K562 (cell line): Measurements from ENCODE around the gene AIG1.

Source experiments
- ATF1 ChIP-seq, 2 experiments: fragments of 450-650 bp in 1 of 2; IDR thresholded peaks; 2 replicates each; pipeline ENCODE4 v1.6.1; 2016; ENCODE audit warnings: missing compliant biosample characterization in 1 of 2, missing genetic modification characterization in 1 of 2
- BRD4 ChIP-seq: fragments of 200-600 bp; sonication (generic); IDR thresholded peaks from 2 replicates; pipeline ENCODE4 v1.6.1; 2017; ENCODE audit warnings: inconsistent platforms
- CBFB ChIP-seq: sonication (generic); formaldehyde crosslinking; IDR thresholded peaks from 2 replicates; pipeline ENCODE4 v1.4.0; 2020; ENCODE audit warnings: mild to moderate bottlenecking, missing genetic modification reagents
- CTCF ChIP-seq, 3 experiments: IDR thresholded peaks in 2 of 3; conservative IDR thresholded peaks in 1 of 3; 2 replicates each; pipeline ENCODE4 v1.5.1; 2011 to 2012; ENCODE audit warnings: low read length in 3 of 3, mild to moderate bottlenecking in 3 of 3, control low read depth in 2 of 3, improper control_type of control experiment in 1 of 3, inconsistent platforms in 1 of 3, low read depth in 1 of 3, mixed read lengths in 1 of 3, moderate library complexity in 1 of 3; ENCODE audit not compliant: insufficient read depth in 2 of 3
- PCBP2 ChIP-seq: fragments of 200-400 bp; formaldehyde crosslinking; IDR thresholded peaks from 2 replicates; pipeline ENCODE4 v1.6.1; 2018; ENCODE audit warnings: low read length, low read depth, mild to moderate bottlenecking, moderate library complexity; ENCODE audit not compliant: poor library complexity, severe bottlenecking
- PHTF2 ChIP-seq: fragments of 250-450 bp; sonication (Bioruptor Pico); IDR thresholded peaks from 2 replicates; pipeline ENCODE4 v1.5.0; 2021; ENCODE audit warnings: mild to moderate bottlenecking
- POLR2A ChIP-seq: fragments of 450-650 bp; conservative IDR thresholded peaks from 2 replicates; pipeline ENCODE4 v1.6.1; 2016
- SOX6 ChIP-seq: fragments of 450-650 bp; IDR thresholded peaks from 2 replicates; pipeline ENCODE4 v1.6.1; 2014; ENCODE audit warnings: mild to moderate bottlenecking
- TAF1 ChIP-seq: IDR thresholded peaks from 2 replicates; pipeline ENCODE4 v1.6.1; 2011; ENCODE audit warnings: mild to moderate bottlenecking, low read length, moderate library complexity; ENCODE audit not compliant: insufficient read depth, control insufficient read depth, severe bottlenecking; ENCODE audit errors: extremely low read depth
- TAF15 ChIP-seq: fragments of 200-400 bp; formaldehyde crosslinking; IDR thresholded peaks from 2 replicates; pipeline ENCODE4 v1.6.1; 2017; ENCODE audit warnings: mild to moderate bottlenecking, low read depth, low read length, moderate library complexity

- no peak for TF ChIP-seq POLR2A
- TF ChIP-seq TAF1 = no peak
- no peak for TF ChIP-seq ATF1 (CRISPR knock-in tag; IDR thresholded peaks at IDR 0.05)
- TF ChIP-seq ATF1 (tag; IDR thresholded peaks at IDR 0.05) = no peak
- no peak for TF ChIP-seq BRD4
- no peak for TF ChIP-seq TAF15
- TF ChIP-seq SOX6 = no peak
- no peak for TF ChIP-seq CTCF (IDR thresholded peaks at IDR 0.05 in 2 of 3, conservative IDR thresholded peaks at IDR 0.05 in 1 of 3; ENCODE audit: insufficient read depth in 2 of 3, low read depth in 1 of 3, low read length in 3 of 3)
- TF ChIP-seq PCBP2 = no peak
- TF ChIP-seq PHTF2 (CRISPR knock-in tag) = no peak
- TF ChIP-seq CBFB (CRISPR knock-in tag) = no peak
Observed at GRCh38 chr6:143068001-143068400, 7.3 kb downstream of the AIG1 start.
